GM19035 (cell line): ENCODE measurements around the gene TRIM69.
"Not testable (repeated sequence)": the region's sequence is repeated elsewhere in the genome, so short reads cannot be mapped to it uniquely, and the experiment has no call there.

Experiments used
- ATAC-seq: cut with Tn5 transposase; IDR thresholded peaks from one replicate; pipeline ENCODE4 v1.9.1; 2021; ENCODE audit not compliant: unreplicated experiment

The TRIM69 gene

GRCh38 chr15:44738340-44738984 is 2.1 kb downstream of the TRIM69 start:
- no peak for ATAC-seq

- ATAC-seq: not testable (repeated sequence)
Observed at GRCh38 chr15:44739222-44739847, 3.0 kb downstream of the TRIM69 start.

- ATAC-seq: not testable (repeated sequence)
Observed at GRCh38 chr15:44743454-44743853, 7.1 kb downstream of the TRIM69 start.

GRCh38 chr15:44753345-44753744 is 17.0 kb downstream of the TRIM69 start:
- no peak for ATAC-seq

GRCh38 chr15:44763187-44763586 is 26.9 kb downstream of the TRIM69 start:
- ATAC-seq: no peak

GRCh38 chr15:44763848-44764247 is 27.5 kb downstream of the TRIM69 start:
- ATAC-seq: no peak

GRCh38 chr15:44765036-44765435 is 28.7 kb downstream of the TRIM69 start:
- no peak for ATAC-seq

- ATAC-seq: no peak
Observed at GRCh38 chr15:44769521-44769920, 33.2 kb downstream of the TRIM69 start.

GRCh38 chr15:44770715-44771114 is 34.4 kb downstream of the TRIM69 start:
- not testable (repeated sequence) for ATAC-seq

GRCh38 chr15:44775953-44776352 is 39.6 kb downstream of the TRIM69 start:
- no peak for ATAC-seq

GRCh38 chr15:44779761-44780160 is 43.4 kb downstream of the TRIM69 start:
- ATAC-seq: no peak

GRCh38 chr15:44780608-44781007 is 44.3 kb downstream of the TRIM69 start:
- ATAC-seq: no peak

- ATAC-seq: no peak
Observed at GRCh38 chr15:44781128-44781810, 44.9 kb downstream of the TRIM69 start.

- no peak for ATAC-seq
Observed at GRCh38 chr15:44782516-44782915, 46.2 kb downstream of the TRIM69 start.

GRCh38 chr15:44784918-44785274 is 48.6 kb downstream of the TRIM69 start:
- not testable (repeated sequence) for ATAC-seq

- ATAC-seq: no peak
Observed at GRCh38 chr15:44788748-44789147, 52.4 kb downstream of the TRIM69 start.

GRCh38 chr15:44790215-44790614 is 53.9 kb downstream of the TRIM69 start:
- ATAC-seq: no peak

- no peak for ATAC-seq
Observed at GRCh38 chr15:44790656-44791055, 54.3 kb downstream of the TRIM69 start.

GRCh38 chr15:44792715-44793114 is 56.4 kb downstream of the TRIM69 start:
- no peak for ATAC-seq

- no peak for ATAC-seq
Observed at GRCh38 chr15:44794072-44794471, 57.7 kb downstream of the TRIM69 start.

- no peak for ATAC-seq
Observed at GRCh38 chr15:44796508-44796907, 60.2 kb downstream of the TRIM69 start.

- no peak for ATAC-seq
Observed at GRCh38 chr15:44798826-44799225, 62.5 kb downstream of the TRIM69 start.
